Stomach (tissue), 4 donors: ENCODE measurements around the gene EIPR1.

Experiments used
- CTCF ChIP-seq, 7 experiments: fragments of 450-650 bp in 4 of 7; fragments of 200-600 bp in 3 of 7; sonication (generic) in 3 of 7; IDR thresholded peaks; one replicate each; pipeline ENCODE4 v1.5.1; 2016 to 2019; ENCODE audit warnings: antibody characterized with exemption in 7 of 7, control low read depth in 2 of 7, mild to moderate bottlenecking in 1 of 7
- EP300 ChIP-seq: sonication (generic); formaldehyde crosslinking; IDR thresholded peaks from one replicate; pipeline ENCODE4 v1.6.1; 2017; ENCODE audit warnings: antibody characterized with exemption
- POLR2A ChIP-seq, 4 donors: fragments of 450-650 bp; IDR thresholded peaks; one replicate each; pipeline ENCODE4 v1.6.1; 2016; ENCODE audit warnings: antibody characterized with exemption in 4 of 4, control low read depth in 2 of 4, mild to moderate bottlenecking in 1 of 4, moderate library complexity in 1 of 4
- POLR2AphosphoS5 ChIP-seq, 3 donors: sonication (generic); formaldehyde crosslinking; IDR thresholded peaks; one replicate each; pipeline ENCODE4 v1.6.1; 2016; ENCODE audit warnings: antibody characterized with exemption in 3 of 3

GRCh38 chr2:3188405-3188946 is 189.1 kb downstream of the EIPR1 start:
- no peak for TF ChIP-seq POLR2AphosphoS5 (IDR thresholded peaks at IDR 0.05)
- no peak for TF ChIP-seq POLR2A (IDR thresholded peaks at IDR 0.05)
- TF ChIP-seq CTCF (IDR thresholded peaks at IDR 0.05), result no peak
- TF ChIP-seq EP300, result no peak
